Neuron (in vitro differentiated cells): ENCODE data around the gene MARF1.
"Not testable (repeated sequence)": the region's sequence is repeated elsewhere in the genome, so short reads cannot be mapped to it uniquely, and the experiment has no call there.

Experiments
- H2AFZ ChIP-seq: one replicate; pipeline ENCODE4 v1.6.1; 2013; ENCODE audit warnings: low read depth, mild to moderate bottlenecking, inconsistent platforms, low read length, moderate library complexity
- H3K27me3 ChIP-seq: one replicate; pipeline ENCODE4 v1.6.1; 2013; ENCODE audit warnings: low read length; ENCODE audit not compliant: insufficient read depth
- H3K36me3 ChIP-seq: one replicate; pipeline ENCODE4 v1.6.1; 2013; ENCODE audit warnings: low read length; ENCODE audit not compliant: insufficient read depth
- H3K4me1 ChIP-seq: one replicate; pipeline ENCODE4 v1.6.1; 2013; ENCODE audit warnings: low read length; ENCODE audit not compliant: insufficient read depth
- H3K4me3 ChIP-seq: 2 replicates; pipeline ENCODE4 v1.5.1; 2013; ENCODE audit warnings: mild to moderate bottlenecking, low read length, moderate library complexity
- H3K9me3 ChIP-seq: one replicate; pipeline ENCODE4 v1.6.1; 2013; ENCODE audit warnings: low read length

The MARF1 gene

DNA sequence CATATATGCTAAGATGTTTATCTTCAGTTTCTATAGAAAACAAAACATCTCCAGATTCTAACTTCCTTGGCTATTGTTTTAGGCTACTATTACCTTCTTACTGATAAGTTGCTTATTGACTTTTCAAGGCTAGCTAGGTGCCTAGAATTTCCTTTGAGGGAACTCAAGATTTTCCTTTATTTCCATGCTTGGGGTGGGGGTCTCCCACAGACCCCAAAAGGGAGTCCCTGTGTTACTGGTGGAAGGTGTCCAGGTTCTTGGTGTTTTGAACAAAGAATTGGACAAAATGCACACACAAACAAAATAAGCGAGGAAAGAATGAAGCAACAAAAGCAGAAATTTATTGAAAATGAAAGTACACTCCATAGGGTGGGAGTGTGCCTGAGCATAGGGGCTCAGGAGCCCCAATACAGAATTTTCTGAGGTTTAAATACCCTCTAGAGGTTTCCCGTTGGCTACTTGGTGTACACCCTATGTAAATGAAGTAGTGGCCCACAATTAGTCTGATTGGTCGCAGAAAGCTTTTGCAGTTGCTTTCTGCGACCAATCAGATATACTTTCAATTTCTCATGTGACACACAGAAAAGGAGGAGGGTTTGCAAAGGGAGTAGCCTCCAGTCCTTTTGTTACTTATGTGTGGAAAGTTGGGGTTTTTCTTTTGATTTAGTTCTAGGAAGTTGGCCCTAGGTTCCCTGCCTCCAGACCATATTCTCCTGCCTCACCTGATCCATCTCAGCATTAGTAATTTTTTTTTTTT lies 67.5 kb downstream of the MARF1 start:
- Histone ChIP-seq H3K4me3 (no peak overlapping the region), H2AFZ (no peak overlapping the region), H3K4me1 (peaks cover 4% of the 10 kb centered on the region), H3K36me3 (no peaks in the 10 kb centered on the region), H3K9me3 (no peaks in the 10 kb centered on the region), H3K27me3 (no peaks in the 10 kb centered on the region)

GRCh38 chr16:15574614-15574948 lies 68.4 kb downstream of the MARF1 start:
- Histone ChIP-seq H3K9me3 (no peaks in the 10 kb centered on the region), H3K36me3 (peaks cover 3% of the 10 kb centered on the region), H3K4me1 (peaks cover 7% of the 10 kb centered on the region), H3K27me3 (no peaks in the 10 kb centered on the region), H2AFZ (no peak overlapping the region), H3K4me3 (no peak overlapping the region)

GRCh38 chr16:15573896-15574613 lies 68.9 kb downstream of the MARF1 start:
- H3K4me1 ChIP-seq, H3K9me3 ChIP-seq, H2AFZ ChIP-seq, H3K27me3 ChIP-seq, H3K4me3 ChIP-seq, H3K36me3 ChIP-seq: not testable (repeated sequence)

DNA sequence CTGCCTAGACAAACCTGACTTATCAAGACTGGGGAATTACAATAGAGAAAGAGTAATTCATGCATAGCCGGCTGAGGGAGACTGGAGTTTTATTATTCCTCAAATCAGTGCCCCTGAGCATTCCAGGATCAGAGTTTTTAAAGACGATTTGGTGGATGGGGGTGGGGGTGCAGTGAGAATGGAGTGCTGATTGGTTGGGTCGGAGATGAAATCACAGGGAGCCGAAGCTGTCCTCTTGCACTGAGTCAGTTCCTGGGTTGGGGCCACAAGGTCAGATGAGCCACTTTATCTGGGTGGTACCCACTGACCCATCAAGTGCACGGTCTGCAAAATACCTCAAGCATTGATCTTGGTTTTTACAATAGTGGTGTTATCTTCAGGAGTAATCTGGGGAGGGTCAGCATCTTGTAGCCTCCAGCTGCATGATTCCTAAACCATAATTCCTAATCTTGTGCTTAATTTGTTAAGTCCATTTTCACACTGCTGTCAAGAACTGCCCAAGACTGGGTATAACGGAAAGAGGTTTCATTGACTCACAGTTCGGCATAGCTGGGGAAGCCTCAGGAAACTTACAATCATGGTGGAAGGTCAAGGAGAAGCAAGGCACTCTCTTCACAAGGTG lies 69.6 kb downstream of the MARF1 start:
- no peak overlapping the region for H3K4me3 ChIP-seq
- peaks cover 7% of the 10 kb centered on the region for H3K4me1 ChIP-seq
- peaks cover 8% of the 10 kb centered on the region for H3K36me3 ChIP-seq

GRCh38 chr16:15572329-15573001 lies 70.5 kb downstream of the MARF1 start:
- Histone ChIP-seq H3K27me3 (no peaks in the 10 kb centered on the region), H2AFZ (no peak overlapping the region), H3K36me3 (peaks cover 11% of the 10 kb centered on the region), H3K4me1 (peaks cover 7% of the 10 kb centered on the region), H3K9me3 (peaks cover 4% of the 10 kb centered on the region), H3K4me3 (no peak overlapping the region)

More for the DNA sequence above, 69.6 kb downstream of the MARF1 start:
- peaks cover 4% of the 10 kb centered on the region for H3K9me3 ChIP-seq
- H3K27me3 ChIP-seq = no peaks in the 10 kb centered on the region
- no peak overlapping the region for H2AFZ ChIP-seq

DNA sequence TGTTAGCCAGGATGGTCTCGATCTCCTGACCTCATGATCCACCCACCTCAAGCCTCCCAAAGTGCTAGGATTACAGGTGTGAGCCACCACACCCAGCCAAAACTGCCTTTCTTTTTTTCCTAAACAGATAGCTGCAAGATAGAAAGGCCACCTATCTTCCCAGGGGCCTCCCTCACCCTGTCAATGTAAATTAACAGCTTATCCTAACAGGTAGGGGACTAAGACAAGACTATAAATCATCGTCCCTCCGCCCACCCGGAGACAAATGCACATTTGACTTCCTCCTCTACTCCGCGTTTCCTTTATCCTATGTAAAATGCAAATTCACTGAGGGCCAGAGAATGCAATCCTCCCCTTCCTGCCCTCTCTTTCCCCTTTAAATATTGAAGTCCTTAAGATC lies 71.4 kb downstream of the MARF1 start:
- no peaks in the 10 kb centered on the region for H3K27me3 ChIP-seq
- no peak overlapping the region for H3K4me3 ChIP-seq

GRCh38 chr16:15570666-15571065 lies 72.3 kb downstream of the MARF1 start:
- H3K36me3 ChIP-seq = peaks cover 11% of the 10 kb centered on the region
- H3K4me1 ChIP-seq, H3K27me3 ChIP-seq, H2AFZ ChIP-seq, H3K4me3 ChIP-seq, H3K9me3 ChIP-seq: not testable (repeated sequence)

More for the DNA sequence above, 71.4 kb downstream of the MARF1 start:
- peaks cover 11% of the 10 kb centered on the region for H3K36me3 ChIP-seq
- H3K9me3 ChIP-seq = peaks cover 4% of the 10 kb centered on the region
- no peak overlapping the region for H2AFZ ChIP-seq
- H3K4me1 ChIP-seq = peaks cover 7% of the 10 kb centered on the region

DNA sequence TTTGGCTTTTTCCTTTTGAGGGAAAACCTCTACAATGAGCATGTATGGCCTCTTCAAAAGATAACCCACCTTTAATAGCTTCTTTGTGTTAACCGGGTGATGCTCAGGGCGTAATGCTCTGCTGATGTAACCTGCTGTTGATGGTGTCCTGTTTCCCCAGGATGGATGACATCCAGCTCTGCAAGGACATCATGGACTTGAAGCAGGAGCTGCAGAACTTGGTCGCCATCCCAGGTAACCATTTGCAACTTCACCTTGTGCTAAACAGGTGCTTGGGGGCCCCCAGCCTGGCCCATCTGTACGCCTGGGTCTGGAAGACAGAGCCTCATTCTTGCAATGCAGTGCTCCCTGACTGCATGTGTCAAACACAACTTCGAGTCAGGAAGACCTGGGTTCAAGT lies 75.1 kb downstream of the MARF1 start:
- Histone ChIP-seq H2AFZ (no peak overlapping the region), H3K4me3 (no peak overlapping the region)

DNA sequence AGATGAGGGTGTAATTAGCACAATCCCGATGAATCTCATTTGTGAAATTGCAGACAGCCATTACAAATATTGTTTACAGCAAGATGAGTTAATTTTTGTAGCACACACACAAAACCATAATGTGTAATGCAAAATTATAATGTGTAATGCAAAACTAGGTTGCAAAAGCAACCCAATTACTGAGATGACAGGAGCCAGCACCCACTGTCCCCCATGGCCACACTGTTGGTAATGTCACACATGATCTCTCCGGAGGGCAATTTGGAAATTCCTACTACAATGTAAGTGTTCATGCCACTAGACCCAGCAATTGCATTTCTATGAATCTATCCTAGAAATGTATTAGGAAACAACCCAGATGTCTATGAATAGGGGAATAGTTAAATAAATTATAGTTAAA lies 76.9 kb downstream of the MARF1 start:
- Histone ChIP-seq H3K36me3 (peaks cover 11% of the 10 kb centered on the region), H3K27me3 (no peaks in the 10 kb centered on the region), H3K9me3 (peaks cover 4% of the 10 kb centered on the region), H2AFZ (no peak overlapping the region), H3K4me1 (peaks cover 7% of the 10 kb centered on the region), H3K4me3 (no peak overlapping the region)

More for the DNA sequence above, 75.1 kb downstream of the MARF1 start:
- Histone ChIP-seq H3K36me3 (peaks cover 11% of the 10 kb centered on the region), H3K4me1 (peaks cover 7% of the 10 kb centered on the region), H3K9me3 (peaks cover 4% of the 10 kb centered on the region), H3K27me3 (no peaks in the 10 kb centered on the region)

GRCh38 chr16:15564604-15565339 lies 78.2 kb downstream of the MARF1 start:
- H3K36me3 ChIP-seq = peaks cover 10% of the 10 kb centered on the region
- H3K9me3 ChIP-seq = peaks cover 4% of the 10 kb centered on the region

DNA sequence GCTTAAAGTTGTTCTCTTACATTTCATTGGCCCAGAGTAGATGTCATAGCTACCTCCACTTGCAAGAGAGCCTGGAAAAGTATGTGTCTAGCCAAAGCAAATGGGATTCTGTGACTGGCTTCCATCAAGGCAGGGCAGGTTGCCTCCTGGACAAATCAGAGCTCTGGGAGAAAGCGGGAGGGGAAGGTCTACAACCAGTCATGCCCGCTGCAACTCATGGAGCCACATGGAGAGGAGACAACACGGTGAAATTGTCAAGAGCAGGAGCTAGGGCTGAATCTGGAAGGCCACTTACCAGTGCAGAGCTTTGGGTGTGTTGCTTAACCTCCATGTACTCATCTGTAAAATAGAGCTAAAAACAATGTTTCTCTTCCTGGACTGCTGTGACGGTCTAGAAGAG lies 83.8 kb downstream of the MARF1 start:
- Histone ChIP-seq H3K4me1 (no peaks in the 10 kb centered on the region), H3K9me3 (no peaks in the 10 kb centered on the region), H3K27me3 (no peaks in the 10 kb centered on the region), H2AFZ (no peak overlapping the region), H3K4me3 (no peak overlapping the region), H3K36me3 (peaks cover 5% of the 10 kb centered on the region)

More at GRCh38 chr16:15564604-15565339, 78.2 kb downstream of the MARF1 start:
- Histone ChIP-seq H3K27me3 (no peaks in the 10 kb centered on the region), H2AFZ (no peak overlapping the region), H3K4me1 (no peaks in the 10 kb centered on the region), H3K4me3 (no peak overlapping the region)

DNA sequence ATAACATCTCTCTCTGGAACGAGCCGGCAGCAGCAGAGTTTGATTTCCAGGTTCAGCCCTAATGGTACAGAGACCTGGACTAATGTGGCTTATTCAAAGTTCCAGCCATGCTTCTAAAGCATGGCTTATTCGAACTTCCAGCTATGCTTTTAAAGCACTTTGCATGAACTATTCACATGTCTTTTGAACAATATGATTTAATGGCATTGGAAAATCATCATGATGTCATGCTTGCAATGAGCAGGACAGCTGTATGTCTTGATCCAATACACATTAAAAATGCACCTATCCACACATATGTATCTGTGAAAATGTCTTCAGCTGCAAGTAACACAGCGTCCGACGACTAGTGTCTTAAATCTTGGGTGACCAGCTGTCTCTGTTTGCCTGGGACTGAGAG lies 85.7 kb downstream of the MARF1 start:
- Histone ChIP-seq H3K27me3 (no peaks in the 10 kb centered on the region), H3K4me3 (no peak overlapping the region), H3K36me3 (peaks cover 5% of the 10 kb centered on the region), H3K9me3 (no peaks in the 10 kb centered on the region), H3K4me1 (no peaks in the 10 kb centered on the region), H2AFZ (no peak overlapping the region)
